LNCaP clone FGC (cell line): ENCODE data around the gene NFX1.

ENCODE experiments used
- DNase-seq: peaks from one replicate; pipeline ENCODE4 v3.0.0-alpha.2; 2011; ENCODE audit warnings: low read depth
- H3K4me3 ChIP-seq: 2 replicates; pipeline ENCODE4 v1.5.1; 2011; ENCODE audit warnings: mild to moderate bottlenecking, low read depth, low read length, control low read depth
- TF ChIP-seq, protein P1 (sequence below): IDR thresholded peaks from 2 replicates; pipeline ENCODE4 v1.5.1; 2012; ENCODE audit warnings: mild to moderate bottlenecking; ENCODE audit not compliant: control insufficient read depth, insufficient read depth; ENCODE audit errors: extremely low read depth

The NFX1 gene

GRCh38 chr9:33415501-33416038 is 125.3 kb downstream of the NFX1 start:
- no peak overlapping the region for H3K4me3 ChIP-seq
- peak; percentile 99 for DNase-seq
- TF ChIP-seq, protein P1, sequence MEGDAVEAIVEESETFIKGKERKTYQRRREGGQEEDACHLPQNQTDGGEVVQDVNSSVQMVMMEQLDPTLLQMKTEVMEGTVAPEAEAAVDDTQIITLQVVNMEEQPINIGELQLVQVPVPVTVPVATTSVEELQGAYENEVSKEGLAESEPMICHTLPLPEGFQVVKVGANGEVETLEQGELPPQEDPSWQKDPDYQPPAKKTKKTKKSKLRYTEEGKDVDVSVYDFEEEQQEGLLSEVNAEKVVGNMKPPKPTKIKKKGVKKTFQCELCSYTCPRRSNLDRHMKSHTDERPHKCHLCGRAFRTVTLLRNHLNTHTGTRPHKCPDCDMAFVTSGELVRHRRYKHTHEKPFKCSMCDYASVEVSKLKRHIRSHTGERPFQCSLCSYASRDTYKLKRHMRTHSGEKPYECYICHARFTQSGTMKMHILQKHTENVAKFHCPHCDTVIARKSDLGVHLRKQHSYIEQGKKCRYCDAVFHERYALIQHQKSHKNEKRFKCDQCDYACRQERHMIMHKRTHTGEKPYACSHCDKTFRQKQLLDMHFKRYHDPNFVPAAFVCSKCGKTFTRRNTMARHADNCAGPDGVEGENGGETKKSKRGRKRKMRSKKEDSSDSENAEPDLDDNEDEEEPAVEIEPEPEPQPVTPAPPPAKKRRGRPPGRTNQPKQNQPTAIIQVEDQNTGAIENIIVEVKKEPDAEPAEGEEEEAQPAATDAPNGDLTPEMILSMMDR = peak; percentile 79

DNA sequence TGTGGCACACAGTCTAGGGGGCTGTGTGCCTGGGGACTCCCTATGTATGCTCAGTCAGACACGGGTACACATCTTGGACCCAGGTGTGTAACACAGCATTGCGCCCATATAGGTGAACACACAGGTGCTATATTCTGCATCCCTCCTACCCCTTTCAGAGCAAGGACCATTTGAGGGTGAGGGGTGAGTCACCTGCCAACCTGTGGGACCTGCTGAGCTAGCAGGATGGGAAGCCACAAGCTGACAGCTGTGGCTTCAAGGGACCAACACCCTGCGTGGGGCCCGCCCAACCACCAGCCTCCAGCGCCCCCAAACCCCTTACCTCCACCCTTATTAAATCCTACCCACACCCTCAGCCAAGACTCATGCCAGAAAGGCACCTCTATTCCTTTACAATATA is 126.7 kb downstream of the NFX1 start:
- DNase-seq = no peak
- TF ChIP-seq, protein P1 = no peak
- no peak overlapping the region for H3K4me3 ChIP-seq

DNA sequence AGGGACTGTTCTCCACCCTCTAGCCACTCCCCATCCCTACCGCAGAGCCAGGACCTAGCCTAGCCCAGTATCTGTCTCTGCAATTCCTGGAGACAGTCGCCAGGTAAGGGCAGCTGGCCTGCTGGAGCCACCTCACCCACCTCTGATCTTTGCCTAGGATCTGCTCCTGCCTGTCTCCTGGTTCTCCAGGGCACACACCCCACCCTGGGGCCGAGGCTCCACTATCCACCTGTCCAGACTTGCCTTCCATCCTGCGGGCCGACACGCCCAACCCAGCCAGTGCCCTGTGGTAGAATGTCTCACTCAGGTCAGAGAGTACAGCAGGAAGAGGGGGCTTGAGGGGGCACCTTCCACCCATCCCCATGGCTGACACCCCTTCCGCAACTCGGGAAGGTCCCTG is 127.8 kb downstream of the NFX1 start:
- H3K4me3 ChIP-seq = no peak overlapping the region
- TF ChIP-seq, protein P1 = no peak
- DNase-seq = no peak

- DNase-seq = no peak
- TF ChIP-seq, protein P1 = no peak
- no peak overlapping the region for H3K4me3 ChIP-seq
Observed at GRCh38 chr9:33419708-33420303, 129.5 kb downstream of the NFX1 start.
